Astrocyte of the spinal cord (primary cell): Measurements from ENCODE around the gene MVP.

Source experiments
- DNase-seq: peaks from one replicate; pipeline ENCODE4 v3.0.0; 2011; ENCODE audit warnings: low read depth, low spot score
- H3K4me3 ChIP-seq: 2 replicates; pipeline ENCODE4 v1.5.1; 2011; ENCODE audit warnings: low read depth, mild to moderate bottlenecking, low read length, moderate library complexity
- CTCF ChIP-seq: IDR thresholded peaks from 2 replicates; pipeline ENCODE4 v1.5.1; 2012; ENCODE audit warnings: low read depth, mild to moderate bottlenecking, low read length, inconsistent platforms
- in situ Hi-C: cut with HindIII; loops from 2 replicates; pipeline ENCODE4 v1.10.0; 2017; ENCODE audit warnings: low sequenced_read_pairs

Gene MVP

GRCh38 chr16:29816694-29817441 is 3.4 kb upstream of the MVP start:
- TF ChIP-seq CTCF, result peak; percentile 20

GRCh38 chr16:29818082-29818481 is 2.2 kb upstream of the MVP start:
- H3K4me3 ChIP-seq, result no peak overlapping the region
- no peak for DNase-seq
- TF ChIP-seq CTCF, result no peak
- in situ Hi-C loops, result no loop called here

More at GRCh38 chr16:29816694-29817441, 3.4 kb upstream of the MVP start:
- DNase-seq, result peak; percentile 64
- in situ Hi-C loops, result no loop called here
- H3K4me3 ChIP-seq, result peak overlapping the region; percentile 81

- H3K4me3 ChIP-seq, result peak overlapping the region; percentile 65
- no peak for DNase-seq
- peak; percentile 35 for TF ChIP-seq CTCF
- in situ Hi-C loops, result no loop called here
These were observed 756 bp upstream of the MVP start for GRCh38 chr16:29819506-29819905.

GRCh38 chr16:29820730-29821642 is 724 bp downstream of the MVP start:
- TF ChIP-seq CTCF, result no peak
- H3K4me3 ChIP-seq, result peak overlapping the region; percentile 65
- DNase-seq, result no peak
- in situ Hi-C loops, result no loop called here

GRCh38 chr16:29821643-29822115 is 1.4 kb downstream of the MVP start:
- TF ChIP-seq CTCF, result no peak
- peak; percentile 86 for DNase-seq
- in situ Hi-C loops, result no loop called here
- peak overlapping the region; percentile 65 for H3K4me3 ChIP-seq

- TF ChIP-seq CTCF, result no peak
- DNase-seq, result peak; percentile 77
- no peak overlapping the region for H3K4me3 ChIP-seq
- in situ Hi-C loops, result no loop called here
These were observed 4.4 kb downstream of the MVP start for GRCh38 chr16:29824589-29825144.
